DMS53 treated with DMSO at 0.1 percent for 48 hours (cell line): ENCODE data around the gene METTL25.

Experiments
- DNase-seq: peaks from one replicate; lab custom pipeline; 2025; ENCODE audit not compliant: unreplicated experiment; lab: John Stamatoyannopoulos, UW

Gene METTL25

GRCh38 chr12:82468563-82468962 is 110.2 kb downstream of the METTL25 start:
- DNase-seq, result no peak

GRCh38 chr12:82470906-82471512 is 112.7 kb downstream of the METTL25 start:
- no peak for DNase-seq

- no peak for DNase-seq
These were observed 114.9 kb downstream of the METTL25 start for GRCh38 chr12:82473111-82473754.

GRCh38 chr12:82474181-82474797 is 116.0 kb downstream of the METTL25 start:
- no peak for DNase-seq

GRCh38 chr12:82474798-82475184 is 116.5 kb downstream of the METTL25 start:
- no peak for DNase-seq

- DNase-seq, result no peak
These were observed 116.9 kb downstream of the METTL25 start for GRCh38 chr12:82475211-82475610.

- DNase-seq, result no peak
These were observed 118.2 kb downstream of the METTL25 start for GRCh38 chr12:82476511-82476910.

GRCh38 chr12:82479511-82479910 is 121.2 kb downstream of the METTL25 start:
- DNase-seq, result no peak

- DNase-seq, result no peak
These were observed 122.3 kb downstream of the METTL25 start for GRCh38 chr12:82480606-82481005.

GRCh38 chr12:82481954-82482353 is 123.6 kb downstream of the METTL25 start:
- DNase-seq, result no peak

- no peak for DNase-seq
These were observed 128.4 kb downstream of the METTL25 start for GRCh38 chr12:82486524-82487235.

GRCh38 chr12:82504409-82504808 is 146.1 kb downstream of the METTL25 start:
- no peak for DNase-seq

GRCh38 chr12:82505150-82505549 is 146.8 kb downstream of the METTL25 start:
- DNase-seq, result no peak

- DNase-seq, result no peak
These were observed 149.4 kb downstream of the METTL25 start for GRCh38 chr12:82507686-82508085.

- DNase-seq, result no peak
These were observed 152.1 kb downstream of the METTL25 start for GRCh38 chr12:82510386-82510785.

GRCh38 chr12:82514880-82515279 is 156.6 kb downstream of the METTL25 start:
- DNase-seq, result no peak

GRCh38 chr12:82515652-82516051 is 157.3 kb downstream of the METTL25 start:
- DNase-seq, result no peak

- DNase-seq, result peak; percentile 70
These were observed 158.7 kb downstream of the METTL25 start for GRCh38 chr12:82517027-82517426.

- peak; percentile 14 for DNase-seq
These were observed 159.5 kb downstream of the METTL25 start for GRCh38 chr12:82517808-82518207.

- DNase-seq, result no peak
These were observed 161.2 kb downstream of the METTL25 start for GRCh38 chr12:82519510-82519909.

- no peak for DNase-seq
These were observed 164.0 kb downstream of the METTL25 start for GRCh38 chr12:82522285-82522684.

- DNase-seq, result no peak
These were observed 164.4 kb downstream of the METTL25 start for GRCh38 chr12:82522762-82523161.
